CD4-positive, alpha-beta T cell treated with Interleukin-17A for 4 hours (primary cell): ENCODE measurements around the gene GYS2.

Source experiments
- DNase-seq: peaks from one replicate; pipeline ENCODE4 v3.0.0-alpha.2; 2020; ENCODE audit warnings: mixed read lengths

The GYS2 gene

GRCh38 chr12:21551841-21552465 lies 52.7 kb downstream of the GYS2 start:
- DNase-seq = no peak

- DNase-seq = no peak
These were observed 57.2 kb downstream of the GYS2 start for GRCh38 chr12:21547437-21547836.

- no peak for DNase-seq
These were observed 57.9 kb downstream of the GYS2 start for GRCh38 chr12:21546716-21547115.

- no peak for DNase-seq
These were observed 59.1 kb downstream of the GYS2 start for GRCh38 chr12:21545557-21545956.

- DNase-seq = no peak
These were observed 61.5 kb downstream of the GYS2 start for GRCh38 chr12:21543151-21543550.

- no peak for DNase-seq
These were observed 62.2 kb downstream of the GYS2 start for GRCh38 chr12:21542403-21542802.

- no peak for DNase-seq
These were observed 62.9 kb downstream of the GYS2 start for GRCh38 chr12:21541773-21542172.

- no peak for DNase-seq
These were observed 64.8 kb downstream of the GYS2 start for GRCh38 chr12:21539797-21540196.

- DNase-seq = no peak
These were observed 66.5 kb downstream of the GYS2 start for GRCh38 chr12:21538061-21538653.

GRCh38 chr12:21529456-21529855 lies 75.2 kb downstream of the GYS2 start:
- DNase-seq = no peak

GRCh38 chr12:21528953-21529352 lies 75.7 kb downstream of the GYS2 start:
- DNase-seq = no peak

GRCh38 chr12:21527451-21528180 lies 77.0 kb downstream of the GYS2 start:
- DNase-seq = peak; percentile 71

- no peak for DNase-seq
These were observed 77.8 kb downstream of the GYS2 start for GRCh38 chr12:21526721-21527345.

- DNase-seq = no peak
These were observed 78.6 kb downstream of the GYS2 start, which contains the start of gene SPX for GRCh38 chr12:21526053-21526452. Gene SPX (plus strand): TSS chr12:21526296. CDS start chr12:21526473, 177 bp downstream.

- DNase-seq = no peak
These were observed 81.5 kb downstream of the GYS2 start for GRCh38 chr12:21523148-21523547.

- DNase-seq = no peak
These were observed 83.1 kb downstream of the GYS2 start for GRCh38 chr12:21521541-21521940.

GRCh38 chr12:21518451-21518850 lies 86.2 kb downstream of the GYS2 start:
- DNase-seq = no peak

- no peak for DNase-seq
These were observed 88.4 kb downstream of the GYS2 start for GRCh38 chr12:21516281-21516680.

GRCh38 chr12:21509768-21510167 lies 94.9 kb downstream of the GYS2 start:
- DNase-seq = no peak

- no peak for DNase-seq
These were observed 96.8 kb downstream of the GYS2 start for GRCh38 chr12:21507849-21508248.

- DNase-seq = no peak
These were observed 98.8 kb downstream of the GYS2 start for GRCh38 chr12:21505888-21506287.

- DNase-seq = no peak
These were observed 101.8 kb downstream of the GYS2 start for GRCh38 chr12:21502872-21503271.

- peak; percentile 44 for DNase-seq
These were observed 102.5 kb downstream of the GYS2 start for GRCh38 chr12:21502164-21502496.
